Activated T-cell treated with anti-CD3 and anti-CD28 coated beads, Interleukin-2, amount 50 U/mL, for 4 hours (primary cell): ENCODE measurements around the gene GP1BB. TPM values are rescaled to one million over a fixed set of nuclear protein-coding genes. Genes with fewer than 3 reads are reported as not detected.
"Not testable (repeated sequence)": the region's sequence is repeated elsewhere in the genome, so short reads cannot be mapped to it uniquely, and the experiment has no call there.

Experiments
- ATAC-seq, 2 donors: fragments of 200-7000 bp; cut with Tn5 transposase; one replicate each; pipeline ENCODE4 v1.10.0; 2021
- DNase-seq: peaks from one replicate; pipeline ENCODE4 v3.0.0-alpha.2; 2020
- H3K27me3 Mint-ChIP-seq: one replicate; pipeline ENCODE4 v1.8.0; 2021; ENCODE audit warnings: low read depth, mixed read lengths
- H3K36me3 Mint-ChIP-seq: one replicate; pipeline ENCODE4 v1.8.0; 2022; ENCODE audit warnings: mixed read lengths; ENCODE audit not compliant: insufficient read depth
- H3K4me1 Mint-ChIP-seq: one replicate; pipeline ENCODE4 v1.8.0; 2021; ENCODE audit warnings: low read depth, mixed read lengths
- H3K4me3 Mint-ChIP-seq: one replicate; pipeline ENCODE4 v1.8.0; 2021; ENCODE audit warnings: mild to moderate bottlenecking, moderate library complexity, mixed read lengths
- H3K9me3 Mint-ChIP-seq: one replicate; pipeline ENCODE4 v1.8.0; 2021; ENCODE audit warnings: mixed read lengths
- total RNA-seq, 3 donors: library from RNA; stranded (reverse); gene quantifications; one replicate each; pipeline ENCODE4 v1.2.1, GENCODE V29; 2021

Gene GP1BB
- total RNA-seq, 3 donors from 2014 or later, result 0.25 to 0.37 TPM; not detected in 1

DNA sequence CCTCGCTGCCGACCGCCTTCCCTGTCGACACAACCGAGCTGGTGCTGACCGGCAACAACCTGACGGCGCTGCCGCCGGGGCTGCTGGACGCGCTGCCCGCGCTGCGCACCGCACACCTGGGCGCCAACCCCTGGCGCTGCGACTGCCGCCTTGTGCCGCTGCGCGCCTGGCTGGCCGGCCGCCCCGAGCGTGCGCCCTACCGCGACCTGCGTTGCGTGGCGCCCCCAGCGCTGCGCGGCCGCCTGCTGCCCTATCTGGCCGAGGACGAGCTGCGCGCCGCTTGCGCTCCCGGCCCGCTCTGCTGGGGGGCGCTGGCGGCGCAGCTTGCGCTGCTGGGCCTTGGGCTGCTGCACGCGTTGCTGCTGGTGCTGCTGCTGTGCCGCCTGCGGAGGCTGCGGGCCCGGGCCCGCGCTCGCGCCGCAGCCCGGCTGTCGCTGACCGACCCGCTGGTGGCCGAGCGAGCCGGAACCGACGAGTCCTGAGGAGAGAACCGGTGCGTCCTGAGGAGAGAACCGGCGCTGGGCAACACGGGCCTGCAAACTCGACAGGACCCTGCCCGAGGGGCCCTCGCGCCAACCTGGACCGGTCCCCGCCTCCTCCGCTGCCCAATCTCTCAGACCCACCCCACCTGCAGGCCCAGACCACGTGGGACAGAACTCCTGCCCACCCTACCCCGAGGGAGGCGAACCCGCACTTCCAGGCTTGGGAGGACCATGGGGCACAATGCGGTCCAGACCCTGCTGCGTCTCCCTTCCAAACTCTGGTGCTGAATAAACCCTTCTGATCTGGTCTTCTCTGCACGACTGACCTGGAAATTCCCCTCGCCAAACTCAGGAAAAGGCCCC, 866 bp downstream of the GP1BB start:
- H3K4me3 Mint-ChIP-seq, result no peak overlapping the region

DNA sequence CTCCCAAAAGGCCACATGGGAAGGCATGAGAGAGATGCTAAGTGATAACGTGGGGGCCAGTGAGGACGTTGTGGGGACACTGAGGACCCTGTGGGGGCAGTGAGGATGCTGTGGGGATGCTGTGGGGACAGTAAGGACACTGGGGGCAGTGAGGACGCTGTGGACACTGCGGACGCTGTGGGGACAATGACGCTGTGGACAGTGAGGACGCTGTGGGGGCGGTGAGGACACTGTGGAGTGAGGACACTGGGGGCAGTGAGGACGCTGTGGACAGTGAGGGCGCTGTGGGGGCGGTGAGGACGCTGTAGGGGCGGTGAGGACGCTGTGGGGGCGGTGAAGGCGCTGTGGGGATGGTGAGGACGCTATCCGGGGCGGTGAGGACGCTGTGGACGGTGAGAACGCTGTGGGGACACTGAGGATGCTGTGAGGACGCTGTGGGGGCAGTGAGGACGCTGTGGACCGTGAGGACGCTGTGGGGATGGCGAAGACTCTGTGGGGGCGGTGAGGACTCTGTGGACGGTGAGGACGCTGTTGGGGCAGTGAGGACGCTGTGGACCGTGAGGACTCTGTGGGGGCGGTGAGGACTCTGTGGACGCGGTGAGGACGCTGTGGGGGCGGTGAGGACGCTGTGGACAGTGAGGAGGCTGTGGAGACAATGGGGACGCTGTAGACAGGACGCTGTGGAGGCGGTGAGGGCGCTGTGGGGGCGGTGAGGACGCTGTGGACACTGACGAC, 1.8 kb downstream of the GP1BB start:
- DNase-seq (no peak), ATAC-seq (no peak)
- no peak overlapping the region for H3K4me3 Mint-ChIP-seq
- H3K9me3 Mint-ChIP-seq, result no peaks in the 10 kb centered on the region
- H3K4me1 Mint-ChIP-seq, result peaks cover 7% of the 10 kb centered on the region
- H3K27me3 Mint-ChIP-seq, result peaks cover 42% of the 10 kb centered on the region
- H3K36me3 Mint-ChIP-seq, result no peaks in the 10 kb centered on the region

More for the DNA sequence above, 866 bp downstream of the GP1BB start:
- Mint-ChIP-seq H3K27me3 (peaks cover 51% of the 10 kb centered on the region), H3K4me1 (peaks cover 15% of the 10 kb centered on the region), H3K9me3 (no peaks in the 10 kb centered on the region), H3K36me3 (no peaks in the 10 kb centered on the region)
- DNase-seq (no peak), ATAC-seq (peak; percentile 83 to 89)

DNA sequence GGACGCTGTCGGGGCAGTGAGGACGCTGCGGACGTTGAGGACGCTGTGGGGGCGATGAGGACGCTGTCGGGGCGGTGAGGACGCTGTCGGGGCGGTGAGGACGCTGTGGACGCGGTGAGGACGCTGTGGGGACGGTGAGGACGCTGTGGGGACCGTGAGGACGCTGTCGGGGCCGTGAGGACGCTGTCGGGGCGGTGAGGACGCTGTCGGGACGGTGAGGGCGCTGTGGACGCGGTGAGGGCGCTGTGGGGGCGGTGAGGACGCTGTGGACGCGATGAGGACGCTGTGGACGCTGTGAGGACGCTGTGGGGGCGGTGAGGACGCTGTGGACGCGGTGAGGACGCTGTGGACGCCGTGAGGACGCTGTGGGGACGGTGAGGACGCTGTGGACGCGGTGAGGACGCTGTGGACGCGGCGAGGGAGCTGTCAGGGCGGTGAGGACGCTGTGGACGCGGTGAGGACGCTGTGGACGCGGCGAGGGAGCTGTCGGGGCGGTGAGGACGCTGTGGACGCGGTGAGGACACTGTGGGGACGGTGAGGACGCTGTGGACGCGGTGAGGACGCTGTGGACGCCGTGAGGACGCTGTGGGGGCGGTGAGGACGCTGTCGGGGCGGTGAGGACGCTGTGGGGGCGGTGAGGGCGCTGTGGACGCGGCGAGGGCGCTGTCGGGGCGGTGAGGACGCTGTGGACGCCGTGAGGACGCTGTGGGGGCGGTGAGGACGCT, 2.9 kb downstream of the GP1BB start:
- not testable (repeated sequence) for ATAC-seq, DNase-seq, H3K4me1 Mint-ChIP-seq, H3K36me3 Mint-ChIP-seq, H3K4me3 Mint-ChIP-seq, H3K9me3 Mint-ChIP-seq
- peaks cover 31% of the 10 kb centered on the region for H3K27me3 Mint-ChIP-seq

DNA sequence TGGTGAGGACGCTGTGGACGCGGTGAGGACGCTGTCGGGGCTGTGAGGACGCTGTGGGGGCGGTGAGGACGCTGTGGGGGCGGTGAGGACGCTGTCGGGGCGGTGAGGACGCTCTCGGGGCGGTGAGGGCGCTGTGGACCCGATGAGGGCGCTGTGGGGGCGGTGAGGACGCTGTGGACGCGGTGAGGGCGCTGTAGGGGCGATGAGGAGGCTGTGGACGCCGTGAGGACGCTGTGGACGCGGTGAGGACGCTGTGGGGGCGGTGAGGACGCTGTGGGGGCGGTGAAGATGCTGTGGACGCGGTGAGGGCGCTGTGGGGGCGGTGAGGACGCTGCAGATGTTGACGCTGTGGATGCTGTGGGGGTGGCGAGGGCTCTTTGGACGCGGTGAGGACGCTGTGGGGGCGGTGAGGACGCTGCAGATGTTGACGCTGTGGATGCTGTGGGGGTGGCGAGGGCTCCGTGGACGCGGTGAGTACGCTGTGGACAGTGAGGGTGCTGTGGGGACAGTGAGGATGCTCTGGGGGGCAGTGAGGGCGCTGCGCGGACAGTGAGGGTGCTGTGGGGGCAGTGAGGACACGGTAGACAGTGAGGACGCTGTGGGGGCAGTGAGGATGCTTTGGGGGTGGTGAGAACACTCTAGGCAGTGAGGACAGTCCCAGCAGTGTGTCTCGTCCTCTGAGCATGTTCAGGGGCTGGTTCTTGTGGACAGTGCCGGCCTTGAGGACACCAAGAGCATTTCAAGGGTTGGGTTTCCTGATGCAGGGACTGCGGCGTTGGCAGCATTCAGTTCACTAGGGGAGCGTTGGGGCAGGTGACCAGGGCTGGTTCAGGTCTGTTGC, 4.2 kb downstream of the GP1BB start:
- DNase-seq, result no peak
- peaks cover 23% of the 10 kb centered on the region for H3K27me3 Mint-ChIP-seq

DNA sequence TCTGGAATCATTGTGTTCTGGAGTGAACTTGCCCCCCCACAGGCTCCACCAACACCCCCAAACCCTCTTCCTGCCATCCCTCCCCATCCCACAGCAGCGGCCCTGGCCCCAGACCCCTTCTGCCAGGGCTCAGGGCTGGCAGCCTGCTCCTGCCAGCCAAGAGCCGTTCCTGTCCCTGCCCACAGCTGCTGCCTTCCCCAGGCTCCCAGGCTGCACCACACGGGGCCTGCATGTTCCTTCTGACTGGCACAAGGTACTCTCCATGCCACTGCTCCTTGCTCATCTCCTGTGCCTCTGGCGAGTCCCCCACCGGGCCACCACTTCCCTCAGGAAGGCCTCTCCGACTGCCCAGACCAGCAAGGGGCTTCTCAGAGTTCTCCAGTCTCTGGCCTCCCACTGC, 4.9 kb downstream of the GP1BB start:
- no peak overlapping the region for H3K4me3 Mint-ChIP-seq
- H3K36me3 Mint-ChIP-seq, result no peaks in the 10 kb centered on the region

More for the DNA sequence above, 4.2 kb downstream of the GP1BB start:
- H3K9me3 Mint-ChIP-seq, result no peaks in the 10 kb centered on the region
- no peak overlapping the region for H3K4me3 Mint-ChIP-seq
- no peaks in the 10 kb centered on the region for H3K36me3 Mint-ChIP-seq
- peaks cover 7% of the 10 kb centered on the region for H3K4me1 Mint-ChIP-seq
- no peak for ATAC-seq

DNA sequence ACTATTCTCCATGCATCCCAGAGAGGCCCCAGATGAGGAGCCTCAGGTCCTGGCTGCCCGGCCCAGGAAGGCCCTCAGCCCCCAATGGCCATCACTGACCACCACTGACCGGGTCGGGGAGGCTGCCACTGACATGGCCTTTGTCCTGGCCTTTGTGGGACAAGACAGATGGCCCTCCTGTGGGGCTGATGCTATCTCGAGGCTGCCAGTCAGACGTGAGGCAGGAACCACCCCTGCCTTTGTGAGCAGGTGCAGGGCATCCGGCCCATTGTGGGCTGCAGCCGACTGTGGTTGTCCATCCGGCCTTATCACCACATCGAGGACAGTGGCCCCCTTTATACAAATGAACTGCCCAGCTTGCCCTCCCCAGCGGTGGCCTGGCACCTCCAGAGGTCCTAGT, 5.5 kb downstream of the GP1BB start:
- no peak for ATAC-seq
- H3K4me3 Mint-ChIP-seq, result no peak overlapping the region

More for the DNA sequence above, 4.9 kb downstream of the GP1BB start:
- DNase-seq (no peak), ATAC-seq (no peak)
- peaks cover 5% of the 10 kb centered on the region for H3K4me1 Mint-ChIP-seq
- H3K9me3 Mint-ChIP-seq, result no peaks in the 10 kb centered on the region
- peaks cover 16% of the 10 kb centered on the region for H3K27me3 Mint-ChIP-seq

DNA sequence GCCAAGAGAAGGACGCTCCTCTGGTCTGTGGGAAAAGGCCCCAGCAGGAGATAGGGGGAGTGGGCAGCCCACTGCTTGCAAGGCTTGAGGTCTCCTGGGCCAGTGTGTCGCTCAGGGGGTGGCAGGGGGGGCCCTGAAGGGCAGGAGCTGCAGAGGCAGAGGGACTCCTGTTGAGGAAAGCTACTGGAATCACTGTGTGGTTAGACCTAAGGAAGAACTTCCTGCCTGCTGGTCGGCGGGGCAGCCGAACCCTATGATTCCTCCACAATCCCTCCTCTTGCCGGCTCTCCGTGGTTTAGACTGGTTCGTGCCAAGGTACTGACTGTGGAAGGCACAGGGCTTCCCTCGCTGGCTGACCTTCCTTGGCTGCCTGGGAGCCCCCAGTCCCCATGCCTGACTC, 6.2 kb downstream of the GP1BB start:
- Mint-ChIP-seq H3K36me3 (no peaks in the 10 kb centered on the region), H3K9me3 (no peaks in the 10 kb centered on the region), H3K4me3 (no peak overlapping the region), H3K27me3 (peaks cover 11% of the 10 kb centered on the region), H3K4me1 (peaks cover 4% of the 10 kb centered on the region)
- DNase-seq (no peak), ATAC-seq (no peak)

More for the DNA sequence above, 5.5 kb downstream of the GP1BB start:
- Mint-ChIP-seq H3K9me3 (no peaks in the 10 kb centered on the region), H3K36me3 (no peaks in the 10 kb centered on the region), H3K27me3 (peaks cover 12% of the 10 kb centered on the region), H3K4me1 (peaks cover 5% of the 10 kb centered on the region)
- no peak for DNase-seq

DNA sequence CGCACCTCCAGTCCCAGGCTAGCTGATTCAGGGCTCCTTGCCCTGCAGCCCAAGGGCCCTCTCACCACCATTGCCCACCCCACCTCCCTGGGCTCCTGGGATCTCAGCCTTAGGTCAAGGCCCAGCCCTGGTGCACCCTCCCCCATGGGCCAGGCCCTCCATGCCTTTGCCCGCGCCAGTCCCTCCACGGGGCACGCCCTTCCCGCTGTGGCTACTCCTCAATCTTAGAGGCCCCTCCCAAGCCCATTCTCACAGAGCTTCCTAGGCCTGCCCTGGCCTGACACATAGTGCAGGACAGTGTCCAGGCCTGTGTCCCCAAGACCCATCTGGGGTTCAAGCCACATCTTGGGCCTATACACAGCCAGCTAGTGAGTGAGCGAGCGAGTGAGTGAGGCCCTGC, 6.9 kb downstream of the GP1BB start:
- no peaks in the 10 kb centered on the region for H3K36me3 Mint-ChIP-seq
- peaks cover 4% of the 10 kb centered on the region for H3K27me3 Mint-ChIP-seq
- ATAC-seq, result no peak
- no peaks in the 10 kb centered on the region for H3K9me3 Mint-ChIP-seq
- no peak for DNase-seq
- peaks cover 2% of the 10 kb centered on the region for H3K4me1 Mint-ChIP-seq
- H3K4me3 Mint-ChIP-seq, result no peak overlapping the region

DNA sequence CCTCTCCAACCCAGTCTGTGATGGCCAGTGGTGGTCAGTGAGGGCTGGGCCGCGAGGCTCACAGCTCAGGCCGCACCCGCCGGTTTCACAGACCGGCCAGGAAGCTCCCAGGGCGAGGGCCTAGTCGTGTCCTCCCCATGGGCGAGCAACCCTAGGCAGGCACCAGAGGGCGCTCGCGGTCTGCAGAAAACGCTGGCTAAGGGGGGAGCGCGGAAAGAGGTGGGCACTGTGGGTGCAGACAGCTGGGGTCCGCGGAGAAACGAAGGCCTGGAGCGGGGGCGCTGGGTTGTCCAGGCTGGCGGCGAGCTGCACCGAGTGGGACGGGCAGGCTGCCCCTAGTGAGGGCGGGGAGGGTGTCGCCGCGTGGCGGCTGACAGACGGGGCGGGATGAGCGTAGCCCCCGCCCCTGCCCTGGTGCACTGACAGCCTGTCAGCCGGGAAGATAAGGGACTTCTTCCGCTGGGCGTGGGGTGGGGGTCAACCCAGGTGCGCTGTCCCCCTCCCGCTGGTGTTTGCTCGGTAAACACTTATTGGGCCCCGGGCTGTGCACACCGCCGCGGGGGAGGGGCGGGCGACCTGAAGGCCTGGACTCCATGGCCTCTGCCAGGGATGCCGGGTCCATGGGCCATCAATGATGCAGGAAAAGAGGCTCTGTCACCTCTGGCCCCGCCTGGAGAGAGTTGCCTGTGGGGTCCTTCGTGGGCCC, 7.5 kb downstream of the GP1BB start:
- Mint-ChIP-seq H3K9me3 (no peaks in the 10 kb centered on the region), H3K36me3 (no peaks in the 10 kb centered on the region), H3K27me3 (no peaks in the 10 kb centered on the region), H3K4me1 (peaks cover 2% of the 10 kb centered on the region), H3K4me3 (peak overlapping the region; percentile 69)
- ATAC-seq, result peak; percentile 89 to 93
- DNase-seq, result peak; percentile 88

DNA sequence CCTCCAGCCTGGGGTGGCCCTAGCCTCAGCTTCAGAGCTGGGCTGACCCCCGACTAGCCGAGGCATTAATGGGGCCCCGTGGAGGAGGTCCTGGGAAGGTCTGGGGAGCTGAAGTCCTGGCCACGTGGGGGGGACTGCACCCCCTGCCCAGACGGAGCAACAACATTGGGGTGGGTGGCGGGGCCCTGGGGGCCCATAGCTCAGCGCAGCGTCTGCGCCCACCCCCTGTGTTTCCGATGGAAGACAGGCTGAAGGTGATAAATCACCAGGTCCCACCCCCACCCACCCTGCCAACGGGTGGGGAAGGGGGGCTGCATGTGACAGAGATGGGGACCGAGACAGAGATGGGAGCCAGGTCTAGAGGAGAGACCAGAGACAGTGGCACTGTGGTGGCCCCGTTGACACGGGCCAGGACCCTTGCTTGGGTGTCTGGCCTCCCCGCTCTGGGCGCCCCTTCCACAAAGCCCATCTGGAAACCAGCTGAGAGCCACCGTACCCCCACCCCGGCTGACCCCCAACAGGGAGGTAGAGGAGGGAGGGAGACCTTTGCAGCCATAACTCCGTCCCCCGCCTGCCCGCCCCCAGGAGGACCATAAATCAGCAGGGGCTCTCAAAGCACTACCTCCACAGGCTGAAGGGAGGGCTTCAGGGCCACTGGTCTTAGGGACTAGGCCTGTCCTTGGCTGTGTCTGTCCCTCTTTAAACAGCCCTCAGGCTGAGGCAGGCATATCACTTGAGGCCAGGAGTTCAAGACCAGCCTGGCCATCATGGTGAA, 8.2 kb downstream of the GP1BB start:
- no peak for DNase-seq
- H3K4me1 Mint-ChIP-seq, result peaks cover 2% of the 10 kb centered on the region
- no peaks in the 10 kb centered on the region for H3K36me3 Mint-ChIP-seq

DNA sequence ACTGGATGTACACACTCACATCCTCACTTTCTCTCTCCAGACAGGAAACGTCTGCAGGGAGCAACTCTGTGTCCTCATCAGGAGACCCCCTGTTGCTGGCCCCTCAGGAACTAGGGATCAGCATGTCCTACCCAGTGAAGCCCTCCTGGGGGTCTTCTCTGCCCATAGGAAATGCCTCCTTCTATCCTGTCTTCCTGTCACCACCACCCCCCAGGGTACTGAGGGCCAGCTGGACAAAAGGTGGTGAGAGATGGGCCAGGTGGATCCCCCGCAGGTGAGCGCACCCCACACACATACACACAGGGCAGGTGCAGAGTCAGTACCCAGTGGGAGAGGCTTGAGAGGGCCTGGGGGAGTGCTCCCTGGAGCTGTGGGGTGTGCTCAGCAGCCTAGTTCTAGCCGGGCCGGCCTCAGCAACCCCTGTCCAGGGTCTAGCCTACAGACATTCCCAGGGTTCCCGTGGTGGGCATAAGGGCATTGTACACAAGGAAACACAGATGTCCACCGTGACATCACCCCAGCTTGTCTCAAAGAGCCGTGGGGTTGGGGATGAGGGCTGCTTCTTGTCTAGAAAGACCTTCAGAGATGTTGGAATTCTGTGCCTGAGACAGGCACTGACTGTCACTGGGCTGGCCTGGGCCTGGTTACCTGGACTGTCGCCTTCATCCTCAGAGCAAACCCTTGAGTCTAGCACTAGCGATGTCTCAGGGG, 9.2 kb downstream of the GP1BB start:
- no peak for ATAC-seq
- no peaks in the 10 kb centered on the region for H3K27me3 Mint-ChIP-seq
- peaks cover 2% of the 10 kb centered on the region for H3K4me1 Mint-ChIP-seq
- no peaks in the 10 kb centered on the region for H3K9me3 Mint-ChIP-seq
- H3K36me3 Mint-ChIP-seq, result no peaks in the 10 kb centered on the region
- no peak overlapping the region for H3K4me3 Mint-ChIP-seq
- no peak for DNase-seq

More for the DNA sequence above, 8.2 kb downstream of the GP1BB start:
- no peak for ATAC-seq
- Mint-ChIP-seq H3K9me3 (no peaks in the 10 kb centered on the region), H3K4me3 (no peak overlapping the region), H3K27me3 (no peaks in the 10 kb centered on the region)

DNA sequence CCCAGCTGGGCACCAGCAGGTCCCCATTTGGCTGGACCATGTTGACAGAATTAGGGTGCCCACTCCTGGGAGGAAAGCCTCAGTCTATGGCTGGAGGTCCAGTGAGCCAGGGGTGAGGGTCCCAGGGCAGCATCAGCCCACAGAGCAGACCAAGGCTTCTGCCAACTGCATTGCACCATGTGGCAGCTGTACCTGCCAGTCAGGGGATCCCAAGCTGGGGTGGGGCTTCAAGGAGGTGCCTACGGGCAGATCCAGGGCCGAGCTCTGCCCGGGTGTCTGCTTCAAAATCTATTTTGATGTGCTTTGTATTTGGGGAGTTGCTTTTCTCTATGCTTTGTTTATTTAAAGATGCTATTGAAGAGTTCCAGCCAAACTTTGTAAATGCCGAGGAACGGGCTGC, 10.4 kb downstream of the GP1BB start:
- Mint-ChIP-seq H3K4me3 (no peak overlapping the region), H3K9me3 (no peaks in the 10 kb centered on the region), H3K27me3 (no peaks in the 10 kb centered on the region), H3K4me1 (peaks cover 2% of the 10 kb centered on the region), H3K36me3 (no peaks in the 10 kb centered on the region)
- ATAC-seq (no peak), DNase-seq (no peak)
